ENCODE data around the gene SFSWAP. TPM values are rescaled to one million over a fixed set of nuclear protein-coding genes. Genes with fewer than 3 reads are reported as not detected.

The SFSWAP gene
- total and polyA plus RNA-seq, 2 experiments from 2014 or later: 16.3 to 17.6 TPM

- WGBS, 2 experiments (ENCODE audit: low coverage in 1 of 2, low lambda C conversion rate in 2 of 2, missing lambda C conversion rate in 2 of 2): 97 to 98% methylated on average over 21 of the region's 21 CpGs
Observed at GRCh38 chr12:131732996-131733615, 22.2 kb downstream of the SFSWAP start.

DNA sequence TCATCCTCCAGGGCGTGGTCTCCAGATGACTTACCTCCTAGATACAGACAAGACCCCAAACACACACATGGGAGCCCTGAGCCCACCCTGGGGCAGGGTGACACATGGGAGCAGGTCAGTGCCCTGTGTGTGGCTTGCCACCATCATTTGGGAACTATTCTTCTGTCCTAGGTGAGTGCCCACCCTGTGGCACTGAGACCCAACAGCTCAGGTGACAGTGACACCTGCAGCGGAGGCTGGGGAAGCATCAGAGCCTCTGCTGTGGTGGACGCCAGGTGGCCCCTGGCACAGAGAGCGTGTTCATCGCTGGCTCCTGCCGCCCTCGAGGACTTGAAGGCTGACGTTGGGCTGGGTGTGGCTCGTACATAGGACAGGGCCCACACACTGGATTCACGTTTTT is 23.0 kb downstream of the SFSWAP start:
- no peak overlapping the region for H3K4me3 ChIP-seq
- WGBS, 2 experiments (ENCODE audit: low coverage in 1 of 2, low lambda C conversion rate in 2 of 2, missing lambda C conversion rate in 2 of 2): 90% methylated on average over 10 of the region's 10 CpGs
- no peaks in the 10 kb centered on the region for H3K9me2 ChIP-seq (ENCODE audit: insufficient read depth)
- H3K9me3 ChIP-seq (ENCODE audit: low read depth): no peaks in the 10 kb centered on the region
- in situ Hi-C loops (cut with MboI): no loop called here
- DNase-seq: no peak
- peaks cover 16% of the 10 kb centered on the region; the same call in 1 of the 2 replicates for H3K79me2 ChIP-seq (ENCODE audit: insufficient read depth)
- H2AFZ ChIP-seq: no peak overlapping the region
- no peaks in the 10 kb centered on the region for H3K4me1 ChIP-seq (ENCODE audit: insufficient read depth)
- no peaks in the 10 kb centered on the region for H3K27me3 ChIP-seq (replicated peaks; ENCODE audit: insufficient read depth)
- H3K9ac ChIP-seq: no peak overlapping the region
- TF ChIP-seq EZH2phosphoT487 (IDR thresholded peaks at IDR 0.05; ENCODE audit: insufficient read depth, low read depth) (no peak), EZH2 (IDR thresholded peaks at IDR 0.05; ENCODE audit: insufficient read depth, poor library complexity, severe bottlenecking) (no peak)
- H3K4me2 ChIP-seq (ENCODE audit: unreplicated experiment): no peak overlapping the region
- H3K36me3 ChIP-seq (ENCODE audit: low read depth): peaks cover 21% of the 10 kb centered on the region; the same call in 1 of the 2 replicates
- H3K27ac ChIP-seq: no peak overlapping the region
- H4K20me1 ChIP-seq (ENCODE audit: insufficient read depth): no peaks in the 10 kb centered on the region
- H3F3A ChIP-seq (ENCODE audit: insufficient read depth): no peaks in the 10 kb centered on the region

More at GRCh38 chr12:131732996-131733615, 22.2 kb downstream of the SFSWAP start:
- no peaks in the 10 kb centered on the region for H3K4me1 ChIP-seq (ENCODE audit: insufficient read depth)
- no peaks in the 10 kb centered on the region for H3F3A ChIP-seq (ENCODE audit: insufficient read depth)
- H3K79me2 ChIP-seq (ENCODE audit: insufficient read depth): peaks cover 17% of the 10 kb centered on the region; the same call in 1 of the 2 replicates
- H3K36me3 ChIP-seq (ENCODE audit: low read depth): peaks cover 29% of the 10 kb centered on the region; the same call in 1 of the 2 replicates
- no peaks in the 10 kb centered on the region for H3K9me2 ChIP-seq (ENCODE audit: insufficient read depth)
- H4K20me1 ChIP-seq (ENCODE audit: insufficient read depth): no peaks in the 10 kb centered on the region
- no peak overlapping the region for H3K9ac ChIP-seq
- no peaks in the 10 kb centered on the region for H3K9me3 ChIP-seq (ENCODE audit: low read depth)
- H2AFZ ChIP-seq: no peak overlapping the region
- no peak overlapping the region for H3K4me2 ChIP-seq (ENCODE audit: unreplicated experiment)
- no peak overlapping the region for H3K4me3 ChIP-seq
- H3K27ac ChIP-seq: no peak overlapping the region
- H3K27me3 ChIP-seq (replicated peaks; ENCODE audit: insufficient read depth): no peaks in the 10 kb centered on the region
- no peak for TF ChIP-seq EZH2phosphoT487 (IDR thresholded peaks at IDR 0.05; ENCODE audit: insufficient read depth, low read depth)
- no peak for TF ChIP-seq EZH2 (IDR thresholded peaks at IDR 0.05; ENCODE audit: insufficient read depth, poor library complexity, severe bottlenecking)
- in situ Hi-C loops (cut with MboI): no loop called here
- no peak for DNase-seq

- no peak overlapping the region for H2AFZ ChIP-seq
- H3K27me3 ChIP-seq (replicated peaks; ENCODE audit: insufficient read depth): no peaks in the 10 kb centered on the region
- no peak overlapping the region for H3K27ac ChIP-seq
- no peak overlapping the region for H3K4me2 ChIP-seq (ENCODE audit: unreplicated experiment)
- WGBS, 2 experiments (ENCODE audit: low coverage in 1 of 2, low lambda C conversion rate in 2 of 2, missing lambda C conversion rate in 2 of 2): 96% methylated on average over 26 to 30 of the region's 30 CpGs
- no peak overlapping the region for H3K4me3 ChIP-seq
- DNase-seq: no peak
- H3K9me2 ChIP-seq (ENCODE audit: insufficient read depth): no peaks in the 10 kb centered on the region
- no peak overlapping the region for H3K9ac ChIP-seq
- in situ Hi-C loops (cut with MboI): no loop called here
- no peaks in the 10 kb centered on the region for H3K9me3 ChIP-seq (ENCODE audit: low read depth)
- H3K36me3 ChIP-seq (ENCODE audit: low read depth): peaks cover 15% of the 10 kb centered on the region; the same call in 1 of the 2 replicates
- TF ChIP-seq EZH2 (IDR thresholded peaks at IDR 0.05; ENCODE audit: insufficient read depth, poor library complexity, severe bottlenecking) (no peak), EZH2phosphoT487 (IDR thresholded peaks at IDR 0.05; ENCODE audit: insufficient read depth, low read depth) (no peak)
- H3K79me2 ChIP-seq (ENCODE audit: insufficient read depth): peaks cover 10% of the 10 kb centered on the region; the same call in 1 of the 2 replicates
- no peaks in the 10 kb centered on the region for H3K4me1 ChIP-seq (ENCODE audit: insufficient read depth)
- H4K20me1 ChIP-seq (ENCODE audit: insufficient read depth): no peaks in the 10 kb centered on the region
- H3F3A ChIP-seq (ENCODE audit: insufficient read depth): no peaks in the 10 kb centered on the region
Observed at GRCh38 chr12:131734336-131735152, 23.7 kb downstream of the SFSWAP start.

DNA sequence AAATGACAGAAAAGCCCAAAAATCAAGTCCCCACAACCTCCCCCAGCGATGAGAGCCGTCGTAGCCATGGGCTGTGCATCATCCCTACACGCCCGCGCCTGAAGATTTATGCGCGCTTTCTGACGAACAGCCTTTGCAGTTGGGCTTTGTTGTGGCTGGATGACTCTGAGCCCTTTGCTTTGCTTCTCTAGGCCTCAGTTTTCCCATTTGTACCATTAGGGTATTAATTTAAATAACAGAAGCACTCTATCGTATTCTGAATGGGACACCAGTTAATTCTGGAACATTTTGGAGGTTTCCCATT is 24.2 kb downstream of the SFSWAP start:
- WGBS, 2 experiments (ENCODE audit: low coverage in 1 of 2, low lambda C conversion rate in 2 of 2, missing lambda C conversion rate in 2 of 2): 82 to 84% methylated on average over 10 of the region's 10 CpGs
- H3K27ac ChIP-seq: no peak overlapping the region
- no peaks in the 10 kb centered on the region for H3K27me3 ChIP-seq (replicated peaks; ENCODE audit: insufficient read depth)

More for the DNA sequence above, 24.2 kb downstream of the SFSWAP start:
- Histone ChIP-seq H3K79me2 (ENCODE audit: insufficient read depth) (peaks cover 8% of the 10 kb centered on the region; the same call in 1 of the 2 replicates), H3K4me1 (ENCODE audit: insufficient read depth) (no peaks in the 10 kb centered on the region), H3K9me3 (ENCODE audit: low read depth) (no peaks in the 10 kb centered on the region), H3K9me2 (ENCODE audit: insufficient read depth) (no peaks in the 10 kb centered on the region), H3K9ac (no peak overlapping the region), H3K4me3 (no peak overlapping the region), H3K36me3 (ENCODE audit: low read depth) (peaks cover 9% of the 10 kb centered on the region; the same call in 1 of the 2 replicates), H2AFZ (no peak overlapping the region), H3F3A (ENCODE audit: insufficient read depth) (no peaks in the 10 kb centered on the region), H3K4me2 (ENCODE audit: unreplicated experiment) (no peak overlapping the region), H4K20me1 (ENCODE audit: insufficient read depth) (no peaks in the 10 kb centered on the region)
- in situ Hi-C loops (cut with MboI): no loop called here
- no peak for DNase-seq
- no peak for TF ChIP-seq EZH2phosphoT487 (IDR thresholded peaks at IDR 0.05; ENCODE audit: insufficient read depth, low read depth)
- no peak for TF ChIP-seq EZH2 (IDR thresholded peaks at IDR 0.05; ENCODE audit: insufficient read depth, poor library complexity, severe bottlenecking)

Measured in GM23248 (cell line).